ENCODE results near the gene RBM28.

RBM28 gene

DNA sequence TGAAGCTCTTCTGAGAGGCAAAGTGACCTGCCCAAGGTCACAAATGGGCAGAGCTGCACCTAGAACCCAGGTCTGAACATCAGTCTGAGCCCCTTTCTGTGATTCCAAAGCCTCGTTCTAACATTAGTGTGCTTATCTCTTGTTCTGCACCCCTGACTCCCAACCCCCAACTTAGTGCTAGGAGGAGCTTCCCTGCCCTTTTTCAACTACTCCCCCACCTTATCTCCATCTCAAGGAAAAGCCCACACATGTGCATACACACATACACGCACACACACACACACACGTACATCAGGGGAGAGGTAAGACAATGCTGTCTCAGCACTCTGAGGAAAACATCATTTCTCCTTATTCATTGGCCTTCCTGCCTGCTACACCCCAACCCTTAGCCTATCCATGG is 9.5 kb upstream of the RBM28 start:
- TF ChIP-seq, protein P1, sequence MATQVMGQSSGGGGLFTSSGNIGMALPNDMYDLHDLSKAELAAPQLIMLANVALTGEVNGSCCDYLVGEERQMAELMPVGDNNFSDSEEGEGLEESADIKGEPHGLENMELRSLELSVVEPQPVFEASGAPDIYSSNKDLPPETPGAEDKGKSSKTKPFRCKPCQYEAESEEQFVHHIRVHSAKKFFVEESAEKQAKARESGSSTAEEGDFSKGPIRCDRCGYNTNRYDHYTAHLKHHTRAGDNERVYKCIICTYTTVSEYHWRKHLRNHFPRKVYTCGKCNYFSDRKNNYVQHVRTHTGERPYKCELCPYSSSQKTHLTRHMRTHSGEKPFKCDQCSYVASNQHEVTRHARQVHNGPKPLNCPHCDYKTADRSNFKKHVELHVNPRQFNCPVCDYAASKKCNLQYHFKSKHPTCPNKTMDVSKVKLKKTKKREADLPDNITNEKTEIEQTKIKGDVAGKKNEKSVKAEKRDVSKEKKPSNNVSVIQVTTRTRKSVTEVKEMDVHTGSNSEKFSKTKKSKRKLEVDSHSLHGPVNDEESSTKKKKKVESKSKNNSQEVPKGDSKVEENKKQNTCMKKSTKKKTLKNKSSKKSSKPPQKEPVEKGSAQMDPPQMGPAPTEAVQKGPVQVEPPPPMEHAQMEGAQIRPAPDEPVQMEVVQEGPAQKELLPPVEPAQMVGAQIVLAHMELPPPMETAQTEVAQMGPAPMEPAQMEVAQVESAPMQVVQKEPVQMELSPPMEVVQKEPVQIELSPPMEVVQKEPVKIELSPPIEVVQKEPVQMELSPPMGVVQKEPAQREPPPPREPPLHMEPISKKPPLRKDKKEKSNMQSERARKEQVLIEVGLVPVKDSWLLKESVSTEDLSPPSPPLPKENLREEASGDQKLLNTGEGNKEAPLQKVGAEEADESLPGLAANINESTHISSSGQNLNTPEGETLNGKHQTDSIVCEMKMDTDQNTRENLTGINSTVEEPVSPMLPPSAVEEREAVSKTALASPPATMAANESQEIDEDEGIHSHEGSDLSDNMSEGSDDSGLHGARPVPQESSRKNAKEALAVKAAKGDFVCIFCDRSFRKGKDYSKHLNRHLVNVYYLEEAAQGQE (IDR thresholded peaks at IDR 0.05; ENCODE audit: low read depth) = no peak
- TF ChIP-seq ZBTB7A (IDR thresholded peaks at IDR 0.05; ENCODE audit: low read depth) (no peak), TAF1 (IDR thresholded peaks at IDR 0.05; ENCODE audit: low read depth) (no peak), CEBPB (IDR thresholded peaks at IDR 0.05) (no peak), RAD21 (IDR thresholded peaks at IDR 0.05; ENCODE audit: low read depth) (no peak), MAX (IDR thresholded peaks at IDR 0.05) (no peak), USF1 (IDR thresholded peaks at IDR 0.05) (no peak)

DNA sequence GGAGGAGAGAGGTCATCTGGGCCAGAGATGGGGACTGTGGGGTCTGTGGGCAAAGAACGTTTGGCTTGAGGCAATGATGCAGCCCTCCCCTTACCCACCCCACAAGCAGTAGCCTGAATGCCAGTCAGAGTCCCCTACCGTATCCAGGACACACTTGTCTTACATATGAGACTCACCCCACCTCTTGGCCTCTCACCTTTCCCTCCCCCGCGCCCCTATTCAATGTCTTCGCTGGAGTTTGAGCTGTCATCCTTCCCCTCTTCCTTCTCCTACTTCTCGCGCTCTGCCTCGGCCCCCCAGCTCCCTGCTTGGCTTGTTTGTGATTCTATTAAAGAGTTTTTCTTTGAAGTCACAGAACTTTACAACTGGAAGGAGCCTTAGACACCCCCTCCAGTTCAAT is 8.9 kb upstream of the RBM28 start:
- TF ChIP-seq TAF1 (IDR thresholded peaks at IDR 0.05; ENCODE audit: low read depth) (no peak), EP300 (IDR thresholded peaks at IDR 0.05; ENCODE audit: borderline replicate concordance) (no peak), TEAD4 (IDR thresholded peaks at IDR 0.05) (no peak), CEBPB (IDR thresholded peaks at IDR 0.05) (no peak), YY1 (IDR thresholded peaks at IDR 0.05; ENCODE audit: low read depth) (no peak), TCF12 (IDR thresholded peaks at IDR 0.05; ENCODE audit: low read depth) (no peak), USF1 (IDR thresholded peaks at IDR 0.05) (no peak), MAX (IDR thresholded peaks at IDR 0.05) (no peak)
- TF ChIP-seq, protein P1 (IDR thresholded peaks at IDR 0.05; ENCODE audit: low read depth) = no peak

- TF ChIP-seq TCF12 (IDR thresholded peaks at IDR 0.05; ENCODE audit: low read depth) (no peak), NFIC (IDR thresholded peaks at IDR 0.05) (no peak), MAX (IDR thresholded peaks at IDR 0.05) (peak; percentile 56; the same call in 1 of the 2 replicates), RAD21 (IDR thresholded peaks at IDR 0.05; ENCODE audit: low read depth) (no peak), ZBTB7A (IDR thresholded peaks at IDR 0.05; ENCODE audit: low read depth) (no peak), USF1 (IDR thresholded peaks at IDR 0.05) (no peak)
Observed at GRCh38 chr7:128352153-128352537, 8.4 kb upstream of the RBM28 start.

DNA sequence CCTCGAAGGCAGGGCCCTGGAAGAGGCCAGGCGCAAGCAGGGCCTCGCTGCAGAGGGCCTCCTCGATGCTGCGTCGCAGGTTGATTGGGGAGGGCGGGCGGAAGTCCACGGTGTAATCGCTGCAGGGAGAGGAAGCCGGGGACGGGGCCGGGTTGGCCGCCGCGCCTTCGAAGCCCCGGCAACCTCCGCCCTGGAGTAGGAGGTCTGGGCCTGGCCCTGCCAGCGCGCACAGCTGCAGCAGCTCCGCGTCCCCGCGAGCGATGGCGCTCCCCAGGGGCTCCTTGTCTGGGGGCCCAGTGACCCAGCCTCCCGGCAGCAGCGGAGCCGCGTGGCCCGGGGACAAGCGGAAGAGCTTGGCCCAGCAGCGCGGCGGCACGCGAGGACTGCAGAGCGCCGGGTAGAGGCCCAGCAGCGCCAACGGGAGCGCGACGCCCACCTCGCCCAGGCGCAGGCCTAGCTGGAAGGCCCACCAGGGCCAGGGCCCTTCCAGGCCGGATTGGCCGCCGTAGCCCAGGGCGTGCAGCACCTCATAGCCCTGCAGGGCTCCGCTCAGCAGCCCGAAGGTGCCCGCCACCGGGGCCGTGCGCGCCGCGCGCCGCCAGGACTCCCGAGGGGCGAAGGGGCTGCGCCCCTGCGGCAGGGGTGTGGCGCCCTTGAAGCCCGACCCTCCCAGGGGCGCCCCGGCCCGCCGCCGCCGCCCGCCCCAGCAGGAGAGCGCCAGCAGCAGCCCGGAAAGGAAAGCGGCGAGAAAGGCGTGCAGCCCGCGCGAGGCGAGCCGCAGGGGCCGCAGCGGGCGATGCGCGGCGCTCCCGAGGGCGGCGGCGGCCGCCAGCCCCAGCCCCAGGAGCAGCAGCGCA is 7.8 kb upstream of the RBM28 start:
- TF ChIP-seq YY1 (IDR thresholded peaks at IDR 0.05; ENCODE audit: low read depth) = no peak
- TF ChIP-seq EP300 (IDR thresholded peaks at IDR 0.05; ENCODE audit: borderline replicate concordance) = no peak
- no peak for TF ChIP-seq TAF1 (IDR thresholded peaks at IDR 0.05; ENCODE audit: low read depth)
- no peak for TF ChIP-seq ZBTB7A (IDR thresholded peaks at IDR 0.05; ENCODE audit: low read depth)
- no peak for TF ChIP-seq USF1 (IDR thresholded peaks at IDR 0.05)
- TF ChIP-seq TEAD4 (IDR thresholded peaks at IDR 0.05) = no peak
- TF ChIP-seq MAX (IDR thresholded peaks at IDR 0.05) = no peak
- no peak for TF ChIP-seq FOXM1 (IDR thresholded peaks at IDR 0.05; ENCODE audit: borderline replicate concordance, low read depth)
- no peak for TF ChIP-seq RAD21 (IDR thresholded peaks at IDR 0.05; ENCODE audit: low read depth)

GRCh38 chr7:128350708-128351295 is 7.1 kb upstream of the RBM28 start:
- TF ChIP-seq EP300 (IDR thresholded peaks at IDR 0.05; ENCODE audit: borderline replicate concordance) (no peak), RAD21 (IDR thresholded peaks at IDR 0.05; ENCODE audit: low read depth) (no peak), TAF1 (IDR thresholded peaks at IDR 0.05; ENCODE audit: low read depth) (no peak), NFIC (IDR thresholded peaks at IDR 0.05) (no peak), CREB1 (IDR thresholded peaks at IDR 0.05; ENCODE audit: low read depth) (no peak), USF1 (IDR thresholded peaks at IDR 0.05) (no peak), MAX (IDR thresholded peaks at IDR 0.05) (no peak)
